Measurements from ENCODE around the gene STK38L. TPM values are rescaled to one million over a fixed set of nuclear protein-coding genes. Genes with fewer than 3 reads are reported as not detected.

STK38L gene
- total and polyA plus RNA-seq, 7 donors = 3.7 to 21.2 (median 16.3) TPM

DNA sequence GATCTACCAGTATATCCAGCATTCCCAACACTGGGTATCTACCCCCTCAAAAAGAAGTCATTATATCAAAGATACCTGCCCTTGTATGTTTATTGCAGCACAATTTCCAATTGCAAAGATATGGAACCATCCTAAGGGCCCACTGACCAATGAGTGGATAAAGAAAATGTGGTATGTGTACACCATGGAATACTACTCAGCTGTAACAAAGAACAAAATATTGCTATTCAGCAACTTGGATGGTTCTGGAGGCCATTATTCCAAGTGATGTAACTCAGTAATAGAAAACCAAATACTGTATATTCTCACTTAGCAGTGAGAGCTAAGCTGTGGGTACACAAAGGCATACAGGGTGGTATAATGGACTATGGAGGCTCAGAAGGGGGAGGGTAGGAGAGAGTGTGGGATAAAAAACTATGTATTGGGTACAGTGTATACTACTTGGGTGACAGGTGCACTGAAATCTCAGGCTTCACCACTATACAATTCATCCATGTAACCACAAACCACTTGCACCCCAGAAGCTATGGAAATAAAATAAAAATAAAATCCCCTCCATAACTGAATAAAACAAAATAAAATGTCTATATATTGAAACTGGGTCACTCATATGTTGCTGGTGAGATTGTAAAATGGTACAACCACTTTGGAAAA, 34.7 kb upstream of the STK38L start:
- no peaks in the 10 kb centered on the region for H3K4me1 ChIP-seq
- no peak for ATAC-seq
- no peaks in the 10 kb centered on the region for H3K9me3 ChIP-seq
- no peaks in the 10 kb centered on the region for H3K27me3 ChIP-seq (ENCODE audit: insufficient read depth in 3 of 3, low read length in 2 of 3)
- no peaks in the 10 kb centered on the region for H3K36me3 ChIP-seq (ENCODE audit: insufficient read depth in 1 of 2, low read depth in 1 of 2)
- DNase-seq = no peak
- H3K4me3 ChIP-seq = no peak overlapping the region
- intact Hi-C loops (cut with DNase I) = no loop called here
- TF ChIP-seq, protein P1, sequence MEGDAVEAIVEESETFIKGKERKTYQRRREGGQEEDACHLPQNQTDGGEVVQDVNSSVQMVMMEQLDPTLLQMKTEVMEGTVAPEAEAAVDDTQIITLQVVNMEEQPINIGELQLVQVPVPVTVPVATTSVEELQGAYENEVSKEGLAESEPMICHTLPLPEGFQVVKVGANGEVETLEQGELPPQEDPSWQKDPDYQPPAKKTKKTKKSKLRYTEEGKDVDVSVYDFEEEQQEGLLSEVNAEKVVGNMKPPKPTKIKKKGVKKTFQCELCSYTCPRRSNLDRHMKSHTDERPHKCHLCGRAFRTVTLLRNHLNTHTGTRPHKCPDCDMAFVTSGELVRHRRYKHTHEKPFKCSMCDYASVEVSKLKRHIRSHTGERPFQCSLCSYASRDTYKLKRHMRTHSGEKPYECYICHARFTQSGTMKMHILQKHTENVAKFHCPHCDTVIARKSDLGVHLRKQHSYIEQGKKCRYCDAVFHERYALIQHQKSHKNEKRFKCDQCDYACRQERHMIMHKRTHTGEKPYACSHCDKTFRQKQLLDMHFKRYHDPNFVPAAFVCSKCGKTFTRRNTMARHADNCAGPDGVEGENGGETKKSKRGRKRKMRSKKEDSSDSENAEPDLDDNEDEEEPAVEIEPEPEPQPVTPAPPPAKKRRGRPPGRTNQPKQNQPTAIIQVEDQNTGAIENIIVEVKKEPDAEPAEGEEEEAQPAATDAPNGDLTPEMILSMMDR (IDR thresholded peaks at IDR 0.05) = no peak
- H3K27ac ChIP-seq = no peak overlapping the region

DNA sequence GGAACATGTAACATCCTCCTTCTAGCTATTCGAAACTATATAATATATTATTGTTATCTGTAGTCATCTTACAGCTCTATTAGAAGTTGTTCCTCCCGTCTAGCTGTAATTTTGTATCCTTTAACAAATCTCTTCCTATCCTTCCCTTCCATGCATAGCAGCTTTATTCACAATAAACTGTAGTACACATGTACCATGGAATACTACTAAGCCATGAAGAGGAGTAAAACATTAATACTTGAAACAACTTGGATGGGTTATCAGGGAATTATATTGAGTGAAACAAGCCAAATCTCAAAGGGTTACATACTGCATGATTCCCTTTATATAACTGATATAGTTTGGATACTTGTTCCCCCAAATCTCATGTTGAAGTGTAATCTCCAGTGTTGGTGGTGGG, 33.9 kb upstream of the STK38L start:
- Histone ChIP-seq H3K27me3 (ENCODE audit: insufficient read depth in 3 of 3, low read length in 2 of 3) (no peaks in the 10 kb centered on the region), H3K4me3 (no peak overlapping the region), H3K27ac (no peak overlapping the region), H3K4me1 (no peaks in the 10 kb centered on the region), H3K36me3 (ENCODE audit: insufficient read depth in 1 of 2, low read depth in 1 of 2) (no peaks in the 10 kb centered on the region), H3K9me3 (no peaks in the 10 kb centered on the region)
- DNase-seq = no peak
- ATAC-seq = no peak
- WGBS, 3 donors = 92 to 98% (median 94%) methylated on average over 2 of the region's 2 CpGs
- intact Hi-C loops (cut with DNase I) = no loop called here
- TF ChIP-seq, protein P1 (IDR thresholded peaks at IDR 0.05) = no peak

DNA sequence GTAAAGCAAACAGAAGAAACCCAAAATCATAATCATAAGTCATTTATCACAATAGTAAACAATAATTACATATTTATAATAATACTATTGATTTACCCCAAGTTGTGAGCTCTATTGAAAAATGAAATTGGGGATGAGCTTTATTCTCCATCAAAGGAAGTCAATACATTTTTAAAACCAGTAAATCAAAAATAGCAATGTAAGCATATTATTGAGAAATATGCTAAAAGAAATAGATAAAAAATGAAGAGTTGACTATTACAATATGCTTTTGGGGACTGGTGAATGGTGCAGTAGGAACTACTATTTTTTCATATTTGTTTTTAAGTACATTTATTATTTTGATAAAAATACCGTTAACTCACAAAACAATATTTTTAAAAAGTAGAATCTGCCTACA, 31.2 kb upstream of the STK38L start:
- WGBS, 3 donors = 97 to 98% (median 98%) methylated on average over 1 of the region's 1 CpG
- Histone ChIP-seq H3K4me1 (no peaks in the 10 kb centered on the region), H3K9me3 (no peaks in the 10 kb centered on the region), H3K27me3 (ENCODE audit: insufficient read depth in 3 of 3, low read length in 2 of 3) (no peaks in the 10 kb centered on the region), H3K27ac (no peak overlapping the region), H3K4me3 (no peak overlapping the region), H3K36me3 (ENCODE audit: insufficient read depth in 1 of 2, low read depth in 1 of 2) (no peaks in the 10 kb centered on the region)
- DNase-seq = no peak
- intact Hi-C loops (cut with DNase I) = no loop called here
- TF ChIP-seq, protein P1 (IDR thresholded peaks at IDR 0.05) = no peak
- ATAC-seq = no peak

DNA sequence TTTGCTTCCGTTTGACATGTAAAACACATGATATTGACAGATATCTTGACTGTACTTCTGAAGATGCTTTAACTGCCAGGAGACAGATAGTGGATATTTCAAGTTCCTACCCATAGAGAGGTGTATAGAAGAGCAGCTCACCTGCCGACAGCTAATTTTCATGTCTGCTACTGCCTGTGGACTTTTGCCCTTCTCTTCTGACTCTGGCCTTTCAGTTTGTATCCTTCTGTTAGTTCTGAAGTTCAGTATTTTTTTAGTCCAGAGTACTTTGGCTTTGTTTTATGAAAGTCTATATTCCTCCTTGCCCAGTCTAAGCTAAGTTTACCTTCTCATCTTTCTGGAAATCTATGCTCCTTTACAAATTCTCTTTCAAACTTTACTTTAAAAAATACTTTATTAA, 30.8 kb upstream of the STK38L start:
- H3K4me3 ChIP-seq = no peak overlapping the region
- H3K27ac ChIP-seq = no peak overlapping the region
- H3K36me3 ChIP-seq (ENCODE audit: insufficient read depth in 1 of 2, low read depth in 1 of 2) = no peaks in the 10 kb centered on the region
- TF ChIP-seq, protein P1 (IDR thresholded peaks at IDR 0.05) = no peak
- intact Hi-C loops (cut with DNase I) = no loop called here
- H3K4me1 ChIP-seq = no peaks in the 10 kb centered on the region
- whole genome bisulfite sequencing, 3 donors = 88 to 93% (median 92%) methylated on average over 2 of the region's 2 CpGs
- no peak for ATAC-seq
- no peaks in the 10 kb centered on the region for H3K9me3 ChIP-seq
- H3K27me3 ChIP-seq (ENCODE audit: insufficient read depth in 3 of 3, low read length in 2 of 3) = no peaks in the 10 kb centered on the region
- no peak for DNase-seq
